Colonic mucosa (tissue), 4 donors: ENCODE results near the gene KCNJ16. TPM values are rescaled to one million over a fixed set of nuclear protein-coding genes. Genes with fewer than 3 reads are reported as not detected.

Source experiments
- DNase-seq: peaks from one replicate; pipeline ENCODE4 v3.0.0-alpha.2; 2020
- H3K27ac ChIP-seq: fragments of 200-600 bp; one replicate; pipeline ENCODE4 v1.8.0; 2021
- H3K27me3 ChIP-seq: fragments of 200-600 bp; one replicate; pipeline ENCODE4 v1.8.0; 2021
- H3K36me3 ChIP-seq: fragments of 200-600 bp; one replicate; pipeline ENCODE4 v1.8.0; 2021
- H3K4me1 ChIP-seq: fragments of 200-600 bp; one replicate; pipeline ENCODE4 v1.8.0; 2021; ENCODE audit warnings: mild to moderate bottlenecking
- H3K4me3 ChIP-seq: fragments of 200-600 bp; one replicate; pipeline ENCODE4 v1.8.0; 2021
- H3K9ac ChIP-seq, 2 donors: one replicate each; pipeline ENCODE4 v1.7.0; 2013; ENCODE audit warnings: control low read depth in 2 of 2, low read depth in 2 of 2, low read length in 2 of 2
- H3K9me3 ChIP-seq: fragments of 200-600 bp; one replicate; pipeline ENCODE4 v1.8.0; 2021
- CTCF ChIP-seq: fragments of 200-600 bp; IDR thresholded peaks from one replicate; pipeline ENCODE4 v1.8.0; 2022; ENCODE audit warnings: antibody characterized with exemption, mild to moderate bottlenecking
- intact Hi-C: fragments of 100-400 bp; cut with DNase I; formaldehyde crosslinking; loops from one replicate; pipeline ENCODE4 v1.14.1; 2022
- total RNA-seq, 2 donors: library from RNA; stranded (reverse); fragmentation: NEBNext Ultra II Directional in 1 of 2; extraction: Animal tissue kit (Norgen Biotek cat#: 25700) in 1 of 2; gene quantifications; one replicate each; pipeline ENCODE4 v1.2.1, GENCODE V29; 2021
- donor health status: healthy.
- donor health status: DM: no; HTN: no; CAD: no.
- donor health status: DM: no; HTN: no; CAD: no.

The KCNJ16 gene
- total RNA-seq, 2 donors from 2014 or later, result 0.20 to 0.35 TPM

- TF ChIP-seq CTCF, result no peak
- H3K4me3 ChIP-seq, result no peak overlapping the region
- no peaks in the 10 kb centered on the region for H3K36me3 ChIP-seq
- H3K27me3 ChIP-seq, result no peaks in the 10 kb centered on the region
- no peaks in the 10 kb centered on the region for H3K4me1 ChIP-seq
- intact Hi-C loops, result no loop called here
- no peak overlapping the region for H3K9ac ChIP-seq
- no peak for DNase-seq
- no peaks in the 10 kb centered on the region for H3K9me3 ChIP-seq
- H3K27ac ChIP-seq, result no peak overlapping the region
These were observed 33.0 kb downstream of the KCNJ16 start for GRCh38 chr17:70107904-70108565.

GRCh38 chr17:70109497-70109896 is 34.5 kb downstream of the KCNJ16 start:
- Histone ChIP-seq H3K9ac (no peak overlapping the region), H3K4me3 (no peak overlapping the region), H3K36me3 (no peaks in the 10 kb centered on the region), H3K9me3 (no peaks in the 10 kb centered on the region), H3K27me3 (no peaks in the 10 kb centered on the region), H3K4me1 (no peaks in the 10 kb centered on the region), H3K27ac (no peak overlapping the region)
- DNase-seq, result no peak
- TF ChIP-seq CTCF, result no peak
- intact Hi-C loops, result no loop called here

DNA sequence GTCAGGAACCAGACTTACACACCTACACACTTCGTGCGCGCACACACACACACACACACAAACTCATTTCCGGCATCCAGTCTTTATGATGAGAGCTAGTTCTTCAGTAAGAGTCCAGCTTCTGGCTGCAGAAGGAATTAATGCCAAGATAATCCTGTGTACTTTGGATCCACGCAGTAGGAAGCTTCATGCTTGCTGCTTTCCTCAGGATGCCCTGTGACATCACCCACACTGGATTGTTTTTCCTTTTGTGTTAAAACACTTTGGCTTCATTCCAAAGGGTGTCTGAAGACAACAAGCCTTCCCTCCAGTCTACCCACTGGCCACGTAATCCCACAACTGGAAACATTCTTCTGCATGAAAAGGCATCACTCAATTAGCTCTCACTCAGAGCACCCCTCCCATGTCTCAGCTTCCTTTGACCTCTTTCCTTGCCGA is 35.4 kb downstream of the KCNJ16 start:
- Histone ChIP-seq H3K4me1 (no peaks in the 10 kb centered on the region), H3K27ac (no peak overlapping the region), H3K9me3 (no peaks in the 10 kb centered on the region), H3K4me3 (no peak overlapping the region), H3K36me3 (no peaks in the 10 kb centered on the region), H3K9ac (no peak overlapping the region), H3K27me3 (no peaks in the 10 kb centered on the region)
- no peak for TF ChIP-seq CTCF
- intact Hi-C loops, result no loop called here
- no peak for DNase-seq

GRCh38 chr17:70111201-70111600 is 36.2 kb downstream of the KCNJ16 start:
- H3K36me3 ChIP-seq, result no peaks in the 10 kb centered on the region
- DNase-seq, result no peak
- no peak for TF ChIP-seq CTCF
- intact Hi-C loops, result no loop called here
- H3K27ac ChIP-seq, result no peak overlapping the region
- no peaks in the 10 kb centered on the region for H3K4me1 ChIP-seq
- no peak overlapping the region for H3K9ac ChIP-seq
- no peak overlapping the region for H3K4me3 ChIP-seq
- no peaks in the 10 kb centered on the region for H3K9me3 ChIP-seq
- H3K27me3 ChIP-seq, result no peaks in the 10 kb centered on the region

- no peak for DNase-seq
- intact Hi-C loops, result no loop called here
- no peak for TF ChIP-seq CTCF
- H3K36me3 ChIP-seq, result no peaks in the 10 kb centered on the region
- no peaks in the 10 kb centered on the region for H3K27me3 ChIP-seq
- no peak overlapping the region for H3K9ac ChIP-seq
- no peaks in the 10 kb centered on the region for H3K4me1 ChIP-seq
- no peak overlapping the region for H3K4me3 ChIP-seq
- no peak overlapping the region for H3K27ac ChIP-seq
- H3K9me3 ChIP-seq, result no peaks in the 10 kb centered on the region
These were observed 39.4 kb downstream of the KCNJ16 start for GRCh38 chr17:70114405-70114804.
